IPS-20b (cell line): ENCODE results near the gene TMOD4.

Experiments used
- H3K27ac ChIP-seq: one replicate; pipeline ENCODE4 v1.5.1; 2013; ENCODE audit warnings: low read length
- H3K27me3 ChIP-seq: 2 replicates; pipeline ENCODE4 v1.6.1; 2013; ENCODE audit warnings: mild to moderate bottlenecking, low read length, inconsistent platforms; ENCODE audit not compliant: insufficient read depth
- H3K36me3 ChIP-seq: 2 replicates; pipeline ENCODE4 v1.6.1; 2013; ENCODE audit warnings: low read depth, mild to moderate bottlenecking, inconsistent platforms, low read length, moderate library complexity; ENCODE audit not compliant: insufficient read depth
- H3K4me1 ChIP-seq: 2 replicates; pipeline ENCODE4 v1.6.1; 2013; ENCODE audit warnings: mild to moderate bottlenecking, control low read depth, inconsistent platforms, low read length, moderate library complexity; ENCODE audit not compliant: insufficient read depth
- H3K4me3 ChIP-seq: 2 replicates; pipeline ENCODE4 v1.5.1; 2013; ENCODE audit warnings: mild to moderate bottlenecking, low read length, inconsistent platforms
- H3K9ac ChIP-seq: 2 replicates; pipeline ENCODE4 v1.6.1; 2013; ENCODE audit warnings: low read depth, mild to moderate bottlenecking, inconsistent platforms, low read length, moderate library complexity
- H3K9me3 ChIP-seq: 2 replicates; pipeline ENCODE4 v1.6.1; 2013; ENCODE audit warnings: mild to moderate bottlenecking, low read depth, low read length, inconsistent platforms; ENCODE audit not compliant: insufficient read depth

The TMOD4 gene

GRCh38 chr1:151167116-151167515 lies 8.7 kb downstream of the TMOD4 start:
- Histone ChIP-seq H3K36me3 (peaks cover 32% of the 10 kb centered on the region), H3K4me1 (0 out of 2 replicates have a peak, but pooled peaks cover 9% of the 10 kb centered on the region), H3K27ac (no peak overlapping the region), H3K4me3 (peak overlapping the region; percentile 98), H3K27me3 (no peaks in the 10 kb centered on the region), H3K9ac (peak overlapping the region; percentile 96; the same call in 1 of the 2 replicates), H3K9me3 (no peaks in the 10 kb centered on the region)

- Histone ChIP-seq H3K4me1 (0 out of 2 replicates have a peak, but pooled peaks cover 9% of the 10 kb centered on the region), H3K9ac (peak overlapping the region; percentile 96), H3K27ac (peak overlapping the region; percentile 63), H3K36me3 (peaks cover 32% of the 10 kb centered on the region), H3K4me3 (peak overlapping the region; percentile 98), H3K27me3 (no peaks in the 10 kb centered on the region), H3K9me3 (no peaks in the 10 kb centered on the region)
These were observed 9.2 kb downstream of the TMOD4 start for GRCh38 chr1:151166505-151166956.

GRCh38 chr1:151165738-151166504 lies 9.9 kb downstream of the TMOD4 start, which contains the start of the genes LYSMD1 and SCNM1:
TSS of gene LYSMD1 (minus strand) at chr1:151165902. CDS start at chr1:151165258, 644 bp downstream.
TSS of gene SCNM1 (plus strand) at chr1:151166144. CDS start at chr1:151166153, 9 bp downstream.
- Histone ChIP-seq H3K9ac (peak within 1 kb of the TSS; percentile 96), H3K36me3 (peaks cover 32% of the 10 kb centered on the region), H3K4me1 (0 out of 2 replicates have a peak, but pooled peaks cover 9% of the 10 kb centered on the region), H3K9me3 (no peaks in the 10 kb centered on the region), H3K27me3 (no peaks in the 10 kb centered on the region), H3K27ac (peak within 1 kb of the TSS; percentile 84), H3K4me3 (peak within 1 kb of the TSS; percentile 98)

- peaks cover 37% of the 10 kb centered on the region for H3K36me3 ChIP-seq
These were observed 10.5 kb downstream of the TMOD4 start for GRCh38 chr1:151165281-151165737.

GRCh38 chr1:151164732-151165280 lies 11.0 kb downstream of the TMOD4 start:
- Histone ChIP-seq H3K27me3 (no peaks in the 10 kb centered on the region), H3K9me3 (no peaks in the 10 kb centered on the region), H3K27ac (no peak overlapping the region), H3K4me1 (0 out of 2 replicates have a peak, but pooled peaks cover 9% of the 10 kb centered on the region), H3K36me3 (peaks cover 32% of the 10 kb centered on the region), H3K4me3 (peak overlapping the region; percentile 98), H3K9ac (peak overlapping the region; percentile 96; the same call in 1 of the 2 replicates)

More at GRCh38 chr1:151165281-151165737, 10.5 kb downstream of the TMOD4 start:
- no peaks in the 10 kb centered on the region for H3K27me3 ChIP-seq
- peak overlapping the region; percentile 84 for H3K27ac ChIP-seq
- H3K9ac ChIP-seq = peak overlapping the region; percentile 96; the same call in 1 of the 2 replicates
- H3K4me3 ChIP-seq = peak overlapping the region; percentile 98
- 0 out of 2 replicates have a peak, but pooled peaks cover 9% of the 10 kb centered on the region for H3K4me1 ChIP-seq
- H3K9me3 ChIP-seq = no peaks in the 10 kb centered on the region

- no peaks in the 10 kb centered on the region for H3K27me3 ChIP-seq
- no peak overlapping the region for H3K27ac ChIP-seq
- H3K9me3 ChIP-seq = no peaks in the 10 kb centered on the region
- H3K4me1 ChIP-seq = 0 out of 2 replicates have a peak, but pooled peaks cover under 1% of the 10 kb centered on the region
- peaks cover 17% of the 10 kb centered on the region for H3K36me3 ChIP-seq
- H3K4me3 ChIP-seq = no peak overlapping the region
- H3K9ac ChIP-seq = no peak overlapping the region
These were observed 16.4 kb downstream of the TMOD4 start for GRCh38 chr1:151159373-151159772.

GRCh38 chr1:151158751-151159251 lies 17.0 kb downstream of the TMOD4 start:
- H3K9ac ChIP-seq = no peak overlapping the region
- H3K36me3 ChIP-seq = peaks cover 17% of the 10 kb centered on the region
- no peaks in the 10 kb centered on the region for H3K9me3 ChIP-seq
- no peaks in the 10 kb centered on the region for H3K27me3 ChIP-seq
- H3K27ac ChIP-seq = no peak overlapping the region
- H3K4me1 ChIP-seq = no peaks in the 10 kb centered on the region
- no peak overlapping the region for H3K4me3 ChIP-seq

- Histone ChIP-seq H3K9me3 (no peaks in the 10 kb centered on the region), H3K27ac (no peak overlapping the region)
These were observed 17.5 kb downstream of the TMOD4 start for GRCh38 chr1:151158326-151158725.

GRCh38 chr1:151157067-151157531 lies 18.7 kb downstream of the TMOD4 start:
- no peak overlapping the region for H3K27ac ChIP-seq
- H3K9ac ChIP-seq = no peak overlapping the region
- no peaks in the 10 kb centered on the region for H3K9me3 ChIP-seq

More at GRCh38 chr1:151158326-151158725, 17.5 kb downstream of the TMOD4 start:
- Histone ChIP-seq H3K27me3 (no peaks in the 10 kb centered on the region), H3K4me3 (no peak overlapping the region), H3K36me3 (peaks cover 17% of the 10 kb centered on the region), H3K4me1 (no peaks in the 10 kb centered on the region), H3K9ac (no peak overlapping the region)

GRCh38 chr1:151156515-151156819 lies 19.3 kb downstream of the TMOD4 start, which contains the start of gene TNFAIP8L2:
TSS of gene TNFAIP8L2 (plus strand) at chr1:151156649. CDS start at chr1:151158698, 2,049 bp downstream.
- Histone ChIP-seq H3K9ac (no peak within 1 kb of the TSS), H3K27ac (no peak within 1 kb of the TSS), H3K4me1 (no peaks in the 10 kb centered on the region), H3K36me3 (peaks cover 17% of the 10 kb centered on the region), H3K27me3 (no peaks in the 10 kb centered on the region), H3K9me3 (no peaks in the 10 kb centered on the region), H3K4me3 (no peak within 1 kb of the TSS)

More at GRCh38 chr1:151157067-151157531, 18.7 kb downstream of the TMOD4 start:
- Histone ChIP-seq H3K4me1 (no peaks in the 10 kb centered on the region), H3K36me3 (peaks cover 17% of the 10 kb centered on the region), H3K27me3 (no peaks in the 10 kb centered on the region), H3K4me3 (no peak overlapping the region)

- Histone ChIP-seq H3K9me3 (no peaks in the 10 kb centered on the region), H3K27ac (no peak overlapping the region), H3K4me3 (peak overlapping the region; percentile 90; the same call in 1 of the 2 replicates), H3K4me1 (peaks cover 28% of the 10 kb centered on the region), H3K36me3 (no peaks in the 10 kb centered on the region), H3K27me3 (peaks cover 37% of the 10 kb centered on the region), H3K9ac (no peak overlapping the region)
These were observed 28.1 kb downstream of the TMOD4 start for GRCh38 chr1:151147665-151148064.
